Esophagus squamous epithelium (tissue), 5 donors: ENCODE measurements around the gene MTHFR. TPM values are rescaled to one million over a fixed set of nuclear protein-coding genes. Genes with fewer than 3 reads are reported as not detected.
A peak's percentile ranks its signal among the peaks of the same experiment; 100 is the strongest.

Source experiments
- DNase-seq: peaks from one replicate; lab custom pipeline; 2025; lab: John Stamatoyannopoulos, UW
- H3K27ac ChIP-seq, 4 donors: fragments of 200-600 bp; sonication (generic); one replicate each; pipeline ENCODE4 v1.5.1; 2016 to 2019; ENCODE audit warnings: mild to moderate bottlenecking in 1 of 4
- H3K27me3 ChIP-seq, 4 donors: fragments of 200-600 bp; sonication (generic); 1 replicate in 3 of 4; 2 replicates in 1 of 4; pipeline versions ENCODE4 v1.5.1 to v1.6.0; 2017 to 2021; ENCODE audit warnings: antibody characterized with exemption in 1 of 4
- H3K36me3 ChIP-seq, 3 donors: fragments of 200-600 bp; sonication (generic); one replicate each; pipeline ENCODE4 v1.5.1; 2016 to 2019
- H3K4me1 ChIP-seq, 3 donors: fragments of 200-600 bp; sonication (generic); one replicate each; pipeline ENCODE4 v1.5.1; 2017 to 2019
- H3K4me3 ChIP-seq, 4 donors: fragments of 200-600 bp; sonication (generic); 1 replicate in 3 of 4; 2 replicates in 1 of 4; pipeline ENCODE4 v1.5.1; 2016 to 2019; ENCODE audit warnings: mild to moderate bottlenecking in 2 of 4, moderate library complexity in 1 of 4
- H3K9me3 ChIP-seq, 3 donors: fragments of 200-600 bp; sonication (generic); one replicate each; pipeline ENCODE4 v1.5.1; 2016 to 2019
- POLR2A ChIP-seq, 4 donors: fragments of 450-650 bp; IDR thresholded peaks; one replicate each; pipeline ENCODE4 v1.6.1; 2017; ENCODE audit warnings: antibody characterized with exemption in 4 of 4, mild to moderate bottlenecking in 4 of 4, moderate library complexity in 3 of 4
- WGBS, 2 donors: methylation state at CpG; one replicate each; pipeline ENCODE4 v1.1.5; 2018; 5-methylcytosine and 5-hydroxymethylcytosine counted together
- intact Hi-C: fragments of 100-400 bp; cut with DNase I; formaldehyde crosslinking; loops from one replicate; pipeline ENCODE4 v1.15.0; 2022
- small RNA-seq, 4 donors: library from RNA; depleted of rRNA; stranded (forward); fragments of <200 nt; gene quantifications; one replicate each; pipeline ENCODE3, GENCODE V24; 2016
- total RNA-seq, 4 donors: library from RNA; depleted of rRNA; stranded (reverse); fragments of >200 nt; gene quantifications; one replicate each; pipeline ENCODE4 v1.1.0, GENCODE V29; 2016
- TF ChIP-seq, protein P1 (sequence below), 6 experiments: fragments of 450-650 bp in 4 of 6; fragments of 200-600 bp in 2 of 6; sonication (generic) in 2 of 6; IDR thresholded peaks; one replicate each; pipeline ENCODE4 v1.5.1; 2016 to 2019; ENCODE audit warnings: antibody characterized with exemption in 6 of 6, mild to moderate bottlenecking in 4 of 6, moderate library complexity in 4 of 6
- donor health status: DM: yes; HTN: yes; CAD: no.

MTHFR gene
- total RNA-seq, 4 donors from 2014 or later = 15.6 to 30.1 (median 25.4) TPM

DNA sequence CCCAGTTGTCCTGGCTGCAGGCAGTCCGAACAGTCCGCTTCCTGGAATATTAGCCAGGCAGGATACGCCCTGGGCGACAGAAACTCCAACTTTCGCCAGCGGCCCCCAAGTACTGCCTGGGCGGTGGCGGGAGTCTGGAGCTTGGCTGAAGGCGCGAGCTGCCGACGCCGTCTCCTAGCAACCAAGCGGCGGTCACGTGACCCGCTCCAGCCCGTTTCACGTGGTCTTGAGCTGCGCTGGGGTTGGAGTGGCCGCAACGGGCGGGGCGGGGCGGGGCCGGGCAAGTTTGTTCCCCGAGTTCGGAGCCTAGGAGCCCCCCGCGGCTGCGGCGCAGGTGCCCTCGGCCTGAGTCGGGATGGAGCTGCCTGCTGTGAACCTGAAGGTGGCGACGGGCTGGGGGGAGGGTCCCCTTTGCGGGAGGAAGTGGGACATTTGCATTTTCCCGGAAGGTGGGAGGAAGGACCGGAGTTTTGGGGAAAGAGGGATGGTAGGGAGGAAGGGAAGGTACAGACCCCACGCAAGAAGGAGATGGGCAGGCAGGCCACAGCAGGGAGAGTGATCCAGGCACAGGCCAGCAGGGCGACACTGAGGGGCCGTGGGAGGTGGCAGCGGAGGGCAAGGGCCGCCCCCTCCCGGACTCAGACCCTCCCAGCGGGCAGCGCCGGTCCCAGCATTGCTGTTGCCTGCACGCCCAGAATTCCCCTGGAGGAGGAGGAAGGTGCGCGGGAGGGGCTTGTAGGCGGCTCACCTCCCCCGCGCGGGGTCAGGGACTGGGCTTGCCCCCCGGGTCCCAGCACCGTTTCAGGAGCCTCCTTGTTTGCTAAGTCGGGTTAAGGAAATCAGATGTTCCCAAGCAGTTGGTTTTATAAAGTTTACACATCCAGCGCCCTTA lies 69.7 kb downstream of the MTHFR start, which contains the start of gene AGTRAP:
AGTRAP (plus strand) TSS at position 283 of the 892 bp plus-strand sequence; CDS start at position 356, 73 bp downstream.
- Histone ChIP-seq H3K9me3 (no peaks in the 10 kb centered on the region), H3K27me3 (no peaks in the 10 kb centered on the region), H3K4me1 (peaks cover 23 to 83% (median 47%) of the 10 kb centered on the region in 3 donors), H3K4me3 (peak within 1 kb of the TSS; percentile 67 to 94 (median 80)), H3K36me3 (no peaks in the 10 kb centered on the region), H3K27ac (peak within 1 kb of the TSS; percentile 90 to 98 (median 92))
- 1 to 4% methylated on average over 5 to 17 of the region's 59 CpGs for WGBS, 2 donors
- DNase-seq = peak; percentile 50
- TF ChIP-seq, protein P1, sequence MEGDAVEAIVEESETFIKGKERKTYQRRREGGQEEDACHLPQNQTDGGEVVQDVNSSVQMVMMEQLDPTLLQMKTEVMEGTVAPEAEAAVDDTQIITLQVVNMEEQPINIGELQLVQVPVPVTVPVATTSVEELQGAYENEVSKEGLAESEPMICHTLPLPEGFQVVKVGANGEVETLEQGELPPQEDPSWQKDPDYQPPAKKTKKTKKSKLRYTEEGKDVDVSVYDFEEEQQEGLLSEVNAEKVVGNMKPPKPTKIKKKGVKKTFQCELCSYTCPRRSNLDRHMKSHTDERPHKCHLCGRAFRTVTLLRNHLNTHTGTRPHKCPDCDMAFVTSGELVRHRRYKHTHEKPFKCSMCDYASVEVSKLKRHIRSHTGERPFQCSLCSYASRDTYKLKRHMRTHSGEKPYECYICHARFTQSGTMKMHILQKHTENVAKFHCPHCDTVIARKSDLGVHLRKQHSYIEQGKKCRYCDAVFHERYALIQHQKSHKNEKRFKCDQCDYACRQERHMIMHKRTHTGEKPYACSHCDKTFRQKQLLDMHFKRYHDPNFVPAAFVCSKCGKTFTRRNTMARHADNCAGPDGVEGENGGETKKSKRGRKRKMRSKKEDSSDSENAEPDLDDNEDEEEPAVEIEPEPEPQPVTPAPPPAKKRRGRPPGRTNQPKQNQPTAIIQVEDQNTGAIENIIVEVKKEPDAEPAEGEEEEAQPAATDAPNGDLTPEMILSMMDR (IDR thresholded peaks at IDR 0.05) = peak in 2 of 6 experiments; percentile 2 to 3
- TF ChIP-seq POLR2A (IDR thresholded peaks at IDR 0.05) = peak in 1 of 4 donors; percentile 67
- intact Hi-C loops = no loop called here

Small RNA genes within 50 kb of the gene (small RNA-seq; reads per million reads assigned to genes)
- 0 reads per million in 4 donors for gene RF02156
- gene RF02157 = 0 reads per million in 4 donors
- 0 reads per million in 4 donors for gene RF02158

Other genes starting within 250 kb of the MTHFR start
- 10 to 100 TPM in 1 of 4 donors, 1 to 10 TPM in 3; 2.6 to 13.6 (median 8.0) TPM for gene FBXO2, start 151.5 kb downstream of the MTHFR start, total RNA-seq
- gene FBXO44, start 151.1 kb downstream of the MTHFR start, total RNA-seq = 10 to 100 TPM in 1 of 4 donors, 1 to 10 TPM in 3; 5.0 to 20.4 (median 7.0) TPM
- gene FBXO6, start 141.8 kb downstream of the MTHFR start, total RNA-seq = 10 to 100 TPM; 11.6 to 20.2 (median 12.2) TPM
- gene MAD2L2, start 124.8 kb downstream of the MTHFR start, total RNA-seq = 10 to 100 TPM; 12.1 to 22.8 (median 18.9) TPM
- not detected for gene DRAXIN, start 114.3 kb downstream of the MTHFR start, total RNA-seq
- 10 to 100 TPM; 34.5 to 89.5 (median 50.7) TPM for gene AGTRAP, start 69.8 kb downstream of the MTHFR start, total RNA-seq
- 1 to 10 TPM in 1 of 4 donors, under 1 TPM in 2, not detected in 1; 0.31 to 2.6 (median 0.76) TPM for gene C1orf167, start 43.8 kb downstream of the MTHFR start, total RNA-seq
- gene CLCN6, start 227 bp upstream of the MTHFR start, total RNA-seq = 10 to 100 TPM in 2 of 4 donors, 1 to 10 TPM in 2; 4.2 to 13.5 (median 9.9) TPM
- not detected for gene NPPA, start 41.8 kb upstream of the MTHFR start, total RNA-seq
- not detected for gene NPPB, start 53.0 kb upstream of the MTHFR start, total RNA-seq
- 10 to 100 TPM; 40.4 to 50.5 (median 47.9) TPM for gene KIAA2013, start 120.5 kb upstream of the MTHFR start, total RNA-seq
- gene PLOD1, start 128.8 kb upstream of the MTHFR start, total RNA-seq = 10 to 100 TPM; 29.8 to 38.1 (median 34.3) TPM
- gene MFN2, start 174.5 kb upstream of the MTHFR start, total RNA-seq = 10 to 100 TPM; 64.4 to 96.9 (median 78.7) TPM
- 10 to 100 TPM; 13.0 to 24.9 (median 19.8) TPM for gene MIIP, start 213.5 kb upstream of the MTHFR start, total RNA-seq